Activated effector memory CD4-positive, alpha-beta T cell treated with Interleukin-2 at 50 U/mL for 16 hours (primary cell): ENCODE results near the gene IFNA4.
"Not testable (repeated sequence)": the region's sequence is repeated elsewhere in the genome, so short reads cannot be mapped to it uniquely, and the experiment has no call there.

ENCODE experiments used
- DNase-seq: peaks from one replicate; pipeline ENCODE4 v3.0.0-alpha.2; 2020

The IFNA4 gene

DNA sequence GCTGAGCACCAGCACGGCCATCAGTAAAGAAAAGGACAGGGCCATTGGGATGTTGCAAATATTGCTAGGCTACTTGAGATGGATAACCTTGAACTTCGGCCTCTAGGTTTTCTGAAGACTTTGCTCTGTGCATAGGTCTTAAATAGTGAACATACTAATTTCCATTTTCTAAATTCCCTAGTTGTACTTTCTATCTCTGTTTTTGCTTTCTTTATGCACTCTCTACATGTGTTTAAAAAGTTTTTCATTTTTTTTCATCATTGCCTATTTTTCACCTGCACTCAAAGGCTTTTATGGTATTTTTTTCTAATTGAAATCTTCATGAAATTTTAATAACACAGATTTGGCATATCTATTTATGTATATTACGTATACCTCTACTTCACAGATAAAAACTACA, at the start of gene IFNA4:
Gene IFNA4 (minus strand): TSS at position 101 of the 400 bp plus-strand sequence. CDS start 56 bp downstream, at position 45.
- DNase-seq = not testable (repeated sequence)

- not testable (repeated sequence) for DNase-seq
Observed at GRCh38 chr9:21236360-21236714, 49.0 kb upstream of the IFNA4 start.

- not testable (repeated sequence) for DNase-seq
Observed at GRCh38 chr9:21235468-21236359, 48.3 kb upstream of the IFNA4 start.

DNA sequence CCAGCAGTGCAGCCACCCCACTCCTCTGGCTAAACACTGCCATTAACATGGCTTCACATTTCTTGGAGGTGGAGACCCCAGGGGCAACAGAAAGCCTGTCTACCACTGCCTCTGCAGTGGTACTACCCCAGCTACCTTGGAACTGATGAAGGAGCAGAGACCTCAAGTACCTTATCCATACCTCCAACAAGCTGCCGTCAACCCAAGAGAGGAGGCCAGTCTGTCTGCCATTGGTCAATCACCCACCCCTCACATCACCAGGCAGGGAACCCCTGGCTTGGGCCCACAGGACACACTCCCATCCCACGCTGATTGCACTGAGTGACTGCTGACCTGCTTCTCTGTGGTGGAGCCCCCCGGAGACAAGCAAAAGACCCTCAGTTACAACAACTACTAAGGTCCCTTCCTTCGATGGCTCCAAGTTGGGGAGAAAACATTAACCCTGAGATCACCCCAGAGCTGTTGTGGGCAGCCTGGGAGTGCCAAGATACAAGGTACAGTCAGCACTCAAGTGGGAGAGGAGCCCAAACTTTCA, 46.8 kb upstream of the IFNA4 start:
- DNase-seq = no peak

DNA sequence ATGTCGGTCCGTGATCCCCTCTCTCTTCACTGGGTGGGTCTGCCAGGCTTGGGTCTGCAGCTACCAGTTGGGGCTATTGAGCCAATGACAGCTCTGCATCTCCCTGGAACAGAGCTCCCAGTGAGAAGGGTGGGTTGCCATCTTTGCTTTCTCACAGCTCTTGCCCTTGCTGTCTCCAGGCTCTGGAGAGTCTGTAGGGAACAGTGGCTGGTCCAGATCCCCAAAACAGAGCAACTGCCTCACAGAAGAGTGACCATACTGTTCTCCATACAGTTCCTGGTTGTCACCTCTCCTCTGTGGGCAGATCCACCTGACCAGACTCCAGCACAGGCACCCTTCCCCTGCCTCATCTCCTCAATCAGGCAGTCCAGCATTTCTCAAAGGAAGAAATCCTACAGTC, 45.9 kb upstream of the IFNA4 start:
- no peak for DNase-seq

DNA sequence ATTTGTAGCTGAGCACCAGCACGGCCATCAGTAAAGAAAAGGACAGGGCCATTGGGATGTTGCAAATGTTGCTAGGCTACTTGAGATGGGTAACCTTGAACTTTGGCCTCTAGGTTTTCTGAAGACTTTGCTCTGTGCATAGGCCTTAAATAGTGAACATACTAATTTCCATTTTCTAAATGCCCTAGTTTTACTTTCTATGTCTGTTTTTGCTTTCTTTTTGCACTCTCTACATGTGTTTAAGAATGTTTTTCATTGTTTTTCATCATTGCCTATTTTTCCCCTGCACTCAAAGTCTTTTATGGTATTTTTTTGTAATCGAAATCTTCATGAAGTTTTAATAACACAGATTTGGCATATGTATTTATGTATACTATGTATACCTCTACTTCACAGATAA, 40.7 kb upstream of the IFNA4 start, which contains the start of gene IFNA17:
Gene IFNA17 (minus strand): TSS at position 101 of the 400 bp plus-strand sequence. CDS start 49 bp downstream, at position 52.
- DNase-seq = no peak

DNA sequence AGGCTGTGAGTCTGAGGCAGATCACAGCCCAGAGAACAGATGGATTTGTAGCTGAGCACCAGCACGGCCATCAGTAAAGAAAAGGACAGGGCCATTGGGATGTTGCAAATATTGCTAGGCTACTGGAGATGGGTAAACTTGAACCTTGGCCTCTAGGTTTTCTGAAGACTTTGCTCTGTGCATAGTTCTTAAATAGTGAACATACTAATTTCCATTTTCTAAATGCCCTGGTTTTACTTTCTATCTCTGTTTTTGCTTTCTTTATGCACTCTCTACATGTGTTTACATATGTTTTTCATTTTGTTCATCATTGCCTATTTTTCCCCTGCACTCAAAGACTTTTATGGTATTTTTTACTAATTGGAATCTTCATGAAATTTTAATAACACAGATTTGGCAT, 29.8 kb upstream of the IFNA4 start, which contains the start of gene IFNA16:
Gene IFNA16 (minus strand): TSS at position 101 of the 400 bp plus-strand sequence. CDS start 6 bp downstream, at position 95.
- DNase-seq = not testable (repeated sequence)

- not testable (repeated sequence) for DNase-seq
Observed at GRCh38 chr9:21213411-21214326, 26.3 kb upstream of the IFNA4 start.

- DNase-seq = not testable (repeated sequence)
Observed at GRCh38 chr9:21212160-21212559, 24.8 kb upstream of the IFNA4 start.

- not testable (repeated sequence) for DNase-seq
Observed at GRCh38 chr9:21210782-21211181, 23.4 kb upstream of the IFNA4 start.

- DNase-seq = no peak
Observed at GRCh38 chr9:21210311-21210710, 22.9 kb upstream of the IFNA4 start.

GRCh38 chr9:21207043-21207442, 19.7 kb upstream of the IFNA4 start, which contains the start of gene IFNA10:
IFNA10 (minus strand) TSS chr9:21207143; CDS start chr9:21207097, 46 bp downstream.
- DNase-seq = not testable (repeated sequence)

DNA sequence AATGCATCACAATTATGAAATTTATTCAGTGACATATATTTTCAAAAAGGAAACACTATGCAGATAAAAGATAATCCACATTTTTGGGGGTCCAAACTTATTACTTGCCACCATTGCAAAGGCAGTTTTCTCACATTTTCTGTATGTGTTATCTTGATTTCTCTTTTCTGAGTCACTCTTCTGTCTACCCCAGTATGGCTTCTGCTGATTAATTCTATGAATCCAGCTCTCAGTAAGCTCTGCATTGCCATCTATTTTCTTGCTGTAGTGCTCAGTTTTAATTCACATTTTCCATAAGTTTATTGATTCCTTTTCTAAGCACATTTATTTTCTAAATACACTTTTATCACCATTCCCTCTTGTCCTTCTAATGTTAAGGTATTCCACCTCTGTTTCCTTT, 17.8 kb upstream of the IFNA4 start:
- no peak for DNase-seq

- DNase-seq = not testable (repeated sequence)
Observed at GRCh38 chr9:21202105-21202504, 14.7 kb upstream of the IFNA4 start, which contains the start of gene IFNA7. IFNA7 (minus strand) TSS chr9:21202205; CDS start chr9:21202165, 40 bp downstream.

GRCh38 chr9:21194867-21195776, 7.7 kb upstream of the IFNA4 start:
- peak; percentile 13 for DNase-seq

GRCh38 chr9:21182810-21183736, 4.3 kb downstream of the IFNA4 start:
- DNase-seq = not testable (repeated sequence)

DNA sequence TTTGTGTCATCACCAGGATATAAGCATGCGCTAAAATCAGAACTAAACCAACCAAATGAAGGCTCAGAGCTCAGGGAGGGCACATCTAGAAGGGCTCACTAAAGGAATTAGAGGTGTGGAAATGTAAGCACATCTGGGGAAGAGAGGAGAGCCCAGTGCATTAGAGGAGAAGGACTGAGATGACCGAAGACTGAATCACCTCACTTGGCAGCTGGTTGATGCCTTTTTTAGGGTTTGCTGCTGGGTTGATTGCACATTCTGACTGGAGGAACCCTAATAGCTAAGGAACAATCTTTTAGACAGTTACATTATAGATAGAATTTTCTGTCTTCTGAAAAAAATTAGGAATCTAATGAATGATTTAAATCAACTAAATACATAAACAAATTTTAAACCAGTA, 12.7 kb downstream of the IFNA4 start:
- DNase-seq = no peak

- no peak for DNase-seq
Observed at GRCh38 chr9:21172156-21172555, 15.2 kb downstream of the IFNA4 start.

- DNase-seq = no peak
Observed at GRCh38 chr9:21171351-21171750, 16.0 kb downstream of the IFNA4 start.

DNA sequence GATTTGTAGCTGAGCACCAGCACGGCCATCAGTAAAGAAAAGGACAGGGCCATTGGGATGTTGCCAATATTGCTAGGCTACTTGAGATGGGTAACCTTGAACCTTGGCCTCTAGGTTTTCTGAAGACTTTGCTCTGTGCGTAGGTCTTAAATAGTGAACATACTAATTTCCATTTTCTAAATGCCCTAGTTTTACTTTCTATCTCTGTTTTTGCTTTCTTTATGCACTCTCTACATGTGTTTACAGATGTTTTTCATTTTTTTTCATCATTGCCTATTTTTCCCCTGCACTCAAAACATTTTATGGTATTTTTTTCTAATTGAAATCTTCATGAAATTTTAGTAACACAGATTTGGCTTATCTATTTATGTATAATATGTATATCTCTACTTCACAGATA, 20.8 kb downstream of the IFNA4 start, which contains the start of gene IFNA21:
Gene IFNA21 (minus strand): TSS at position 101 of the 400 bp plus-strand sequence. CDS start 48 bp downstream, at position 53.
- not testable (repeated sequence) for DNase-seq
